Right kidney (tissue), 9 donors: Measurements from ENCODE around the gene FUT3.
A peak's percentile ranks its signal among the peaks of the same experiment; 100 is the strongest.
"Not testable (repeated sequence)": the region's sequence is repeated elsewhere in the genome, so short reads cannot be mapped to it uniquely, and the experiment has no call there.

Source experiments
- DNase-seq: peaks from one replicate; pipeline ENCODE4 v3.0.0-alpha.2; 2016
- long read RNA-seq, 8 donors: transcript quantifications; one replicate each; lab custom pipeline, GENCODE V29; 2026

Gene FUT3
- long read RNA-seq, donor 1, result 0 reads
- long read RNA-seq, donor 2, result 0 reads
- long read RNA-seq, donor 3, result 0 reads
- long read RNA-seq, donor 4, result 0 reads
- long read RNA-seq, donor 5, result 0 reads
- long read RNA-seq, donor 6, result 0 reads
- long read RNA-seq, donor 7, result 0 reads
- long read RNA-seq, donor 8, partial matches to known transcripts, result 0 of 1 reads
- long read RNA-seq, donor 8, other reads (novel, unspliced or antisense), result 0 of 1 reads

- DNase-seq, result no peak
Measured at GRCh38 chr19:5851302-5851701, at the start of gene FUT3. Gene FUT3 (minus strand): TSS chr19:5851449.

- no peak for DNase-seq
Measured at GRCh38 chr19:5900976-5901375, 49.7 kb upstream of the FUT3 start.

DNA sequence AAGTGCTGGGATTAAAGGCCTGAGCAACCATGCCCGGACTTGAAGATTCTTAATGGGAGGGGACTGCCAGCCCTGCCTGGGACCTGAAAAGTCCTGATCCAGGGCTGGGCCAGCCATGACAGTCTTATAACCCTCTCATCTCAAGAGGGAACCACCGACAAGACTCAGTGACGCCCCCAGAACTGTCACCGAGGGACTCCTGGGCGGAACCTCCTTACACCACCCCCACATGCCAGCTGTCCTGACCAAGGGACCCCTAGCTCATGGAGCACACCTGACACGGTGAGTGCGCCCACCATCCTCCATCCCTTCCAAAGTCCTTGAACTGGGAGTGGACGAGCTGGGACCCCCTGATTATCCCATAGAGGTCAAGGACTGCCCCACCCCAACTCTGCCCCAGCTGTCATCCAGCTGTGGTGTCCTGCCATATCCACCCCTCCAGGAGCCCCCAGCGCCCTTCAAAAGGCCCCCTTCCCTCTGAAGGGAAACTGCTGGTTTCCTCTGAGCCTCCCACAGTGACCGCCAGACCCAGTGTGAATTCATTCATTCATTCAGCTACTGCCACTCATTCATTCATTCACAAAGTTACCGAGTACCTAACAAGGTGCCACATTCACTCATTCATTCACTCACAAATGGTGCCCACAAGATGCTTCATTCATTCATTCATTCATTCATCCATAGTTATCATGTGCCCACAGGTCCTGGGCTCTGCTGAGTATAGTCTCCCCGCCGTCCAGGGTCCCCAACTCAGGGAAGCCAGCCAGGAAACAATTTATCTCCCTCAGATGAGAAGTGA lies 48.7 kb upstream of the FUT3 start:
- DNase-seq, result no peak

- no peak for DNase-seq
Measured at GRCh38 chr19:5897189-5897969, 46.1 kb upstream of the FUT3 start.

- no peak for DNase-seq
Measured at GRCh38 chr19:5896365-5897076, 45.3 kb upstream of the FUT3 start.

DNA sequence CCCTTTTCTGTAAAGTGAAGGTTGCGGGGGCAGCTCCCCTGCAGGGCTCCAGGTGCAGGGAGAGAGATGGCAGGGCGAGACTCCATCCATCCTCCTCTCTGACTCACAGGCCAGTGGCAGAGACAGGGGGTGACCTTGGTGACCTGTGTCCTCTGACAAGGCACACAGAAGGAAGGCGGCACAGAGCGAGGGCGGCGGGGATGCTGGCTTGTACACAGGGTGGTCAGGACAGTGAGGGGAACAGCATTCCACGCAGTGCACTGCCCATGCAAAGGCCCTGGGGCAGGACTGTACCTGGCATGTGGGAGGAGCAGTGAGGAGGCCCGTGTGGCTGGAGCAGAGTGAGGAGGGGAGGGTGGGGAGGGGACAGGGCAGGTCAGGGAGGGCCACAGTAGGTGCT lies 44.6 kb upstream of the FUT3 start:
- no peak for DNase-seq

DNA sequence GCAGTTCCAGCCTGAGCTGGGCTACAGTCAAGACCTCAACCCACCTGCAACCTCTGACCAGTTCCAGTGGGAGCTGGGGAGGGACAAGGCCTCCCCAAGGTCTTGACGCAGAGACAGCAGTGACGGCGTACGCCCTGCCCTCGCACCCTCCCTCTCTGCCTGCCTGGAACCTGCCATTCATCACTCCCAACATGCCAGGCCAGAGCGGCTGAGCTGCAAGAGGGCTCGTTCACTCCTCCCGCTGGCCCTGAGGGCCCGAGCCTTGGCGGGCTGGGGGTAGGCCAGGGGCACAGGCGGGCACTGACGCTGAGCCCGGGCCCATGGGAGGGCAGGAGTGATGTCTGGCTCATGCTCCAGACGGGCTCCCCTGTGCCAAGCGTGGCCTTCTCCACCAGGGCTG lies 44.2 kb upstream of the FUT3 start:
- DNase-seq, result no peak

- no peak for DNase-seq
Measured at GRCh38 chr19:5894704-5895349, 43.6 kb upstream of the FUT3 start.

- peak; percentile 61 for DNase-seq
Measured at GRCh38 chr19:5893907-5894703, 42.9 kb upstream of the FUT3 start.

- no peak for DNase-seq
Measured at GRCh38 chr19:5893296-5893903, 42.2 kb upstream of the FUT3 start.

- DNase-seq, result no peak
Measured at GRCh38 chr19:5892772-5893275, 41.6 kb upstream of the FUT3 start.

- DNase-seq, result peak; percentile 77
Measured at GRCh38 chr19:5891938-5892771, 40.9 kb upstream of the FUT3 start.

- DNase-seq, result no peak
Measured at GRCh38 chr19:5891572-5891937, 40.3 kb upstream of the FUT3 start.

GRCh38 chr19:5890099-5890498 lies 38.9 kb upstream of the FUT3 start:
- no peak for DNase-seq

- DNase-seq, result no peak
Measured at GRCh38 chr19:5889288-5889971, 38.2 kb upstream of the FUT3 start.

DNA sequence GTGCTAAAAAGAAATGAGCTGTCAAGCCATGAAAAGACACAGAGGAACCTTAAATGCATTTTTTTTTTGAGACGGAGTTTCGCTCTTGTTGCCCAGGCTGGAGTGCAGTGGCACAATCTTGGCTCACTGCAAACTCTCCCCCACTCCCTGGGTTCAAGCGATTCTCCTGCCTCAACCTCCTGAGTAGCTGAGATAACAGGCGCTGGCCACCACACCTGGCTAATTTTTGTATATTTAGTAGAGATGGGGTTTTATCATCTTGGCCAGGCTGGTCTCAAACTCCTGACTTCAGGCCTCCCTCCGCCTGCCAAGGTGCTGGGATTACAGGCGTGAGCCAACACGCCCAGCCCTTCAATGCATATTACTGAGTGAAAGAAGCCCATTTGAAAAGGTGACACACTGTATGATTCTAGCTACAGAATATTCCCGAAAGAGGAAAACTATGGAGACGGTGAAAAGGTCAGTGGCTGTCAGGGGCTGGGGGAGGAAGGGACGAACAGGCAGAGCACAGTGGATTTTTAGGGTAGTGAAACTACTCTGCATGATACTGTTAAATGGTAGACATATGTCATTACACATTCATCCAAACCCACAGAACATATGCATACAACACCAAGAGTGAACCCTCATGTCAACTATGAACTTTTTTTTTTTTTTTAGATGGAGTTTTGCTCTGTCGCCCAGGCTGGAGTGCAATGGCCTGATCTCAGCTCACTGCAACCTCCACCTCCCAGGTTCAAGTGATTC lies 33.0 kb upstream of the FUT3 start:
- not testable (repeated sequence) for DNase-seq

GRCh38 chr19:5883157-5883873 lies 32.1 kb upstream of the FUT3 start:
- DNase-seq, result not testable (repeated sequence)
